Mesendoderm (in vitro differentiated cells): ENCODE measurements around the gene HNRNPM.

Experiments used
- DNase-seq: peaks from one replicate; pipeline ENCODE4 v3.0.0; 2013
- H2AK5ac ChIP-seq: 2 replicates; pipeline ENCODE4 v1.6.1; 2013; ENCODE audit warnings: low read length, inconsistent platforms
- H2BK120ac ChIP-seq: 2 replicates; pipeline ENCODE4 v1.6.1; 2013; ENCODE audit warnings: low read depth, mild to moderate bottlenecking, low read length, moderate library complexity, mixed read lengths
- H2BK15ac ChIP-seq: replicated peaks from 2 replicates; pipeline ENCODE4 v1.6.1; 2013; ENCODE audit warnings: low read depth, mild to moderate bottlenecking, moderate library complexity
- H2BK5ac ChIP-seq: 2 replicates; pipeline ENCODE4 v1.6.1; 2013; ENCODE audit warnings: low read length, inconsistent platforms
- H3K18ac ChIP-seq: 2 replicates; pipeline ENCODE4 v1.6.1; 2013; ENCODE audit warnings: mild to moderate bottlenecking, low read length, mixed read lengths
- H3K23ac ChIP-seq: one replicate; pipeline ENCODE4 v1.6.1; 2013; ENCODE audit warnings: low read length
- H3K27ac ChIP-seq: 2 replicates; pipeline ENCODE4 v1.5.1; 2013; ENCODE audit warnings: low read depth, mild to moderate bottlenecking, inconsistent platforms, low read length, moderate library complexity
- H3K27me3 ChIP-seq: 2 replicates; pipeline ENCODE4 v1.6.1; 2013; ENCODE audit warnings: low read length, control low read depth, mild to moderate bottlenecking, inconsistent platforms; ENCODE audit not compliant: insufficient read depth, poor library complexity
- H3K36me3 ChIP-seq: 2 replicates; pipeline ENCODE4 v1.6.1; 2013; ENCODE audit warnings: low read length, inconsistent platforms; ENCODE audit not compliant: control insufficient read depth, insufficient read depth
- H3K4ac ChIP-seq: one replicate; pipeline ENCODE4 v1.6.1; 2013; ENCODE audit warnings: low read depth, mild to moderate bottlenecking, low read length, moderate library complexity
- H3K4me1 ChIP-seq: 2 replicates; pipeline ENCODE4 v1.6.1; 2013; ENCODE audit warnings: low read depth, low read length, inconsistent platforms; ENCODE audit not compliant: control insufficient read depth
- H3K4me2 ChIP-seq: 2 replicates; pipeline ENCODE4 v1.6.1; 2013; ENCODE audit warnings: low read length
- H3K4me3 ChIP-seq: 2 replicates; pipeline ENCODE4 v1.5.1; 2013; ENCODE audit warnings: mild to moderate bottlenecking, low read length
- H3K56ac ChIP-seq: one replicate; pipeline ENCODE4 v1.6.1; 2013; ENCODE audit warnings: low read length
- H3K79me1 ChIP-seq: 2 replicates; pipeline ENCODE4 v1.6.1; 2013; ENCODE audit warnings: low read length, inconsistent platforms
- H3K79me2 ChIP-seq: 2 replicates; pipeline ENCODE4 v1.6.1; 2013; ENCODE audit warnings: mild to moderate bottlenecking, low read length; ENCODE audit not compliant: control insufficient read depth, insufficient read depth
- H3K9ac ChIP-seq: 2 replicates; pipeline ENCODE4 v1.6.1; 2013; ENCODE audit warnings: low read length, inconsistent platforms
- H4K5ac ChIP-seq: one replicate; pipeline ENCODE4 v1.6.1; 2013; ENCODE audit warnings: low read length
- H4K8ac ChIP-seq: one replicate; pipeline ENCODE4 v1.6.1; 2013; ENCODE audit warnings: low read depth, mild to moderate bottlenecking, control low read depth, low read length, moderate library complexity
- WGBS: extraction: QIAGEN DNeasy Blood & Tissue Kit; methylation state at CpG from one replicate; pipeline ENCODE4 v1.1.7; 2013; ENCODE audit warnings: low lambda C conversion rate, missing lambda C conversion rate; ENCODE audit not compliant: insufficient coverage; ENCODE audit errors: extremely low coverage; 5-methylcytosine and 5-hydroxymethylcytosine counted together

HNRNPM gene

DNA sequence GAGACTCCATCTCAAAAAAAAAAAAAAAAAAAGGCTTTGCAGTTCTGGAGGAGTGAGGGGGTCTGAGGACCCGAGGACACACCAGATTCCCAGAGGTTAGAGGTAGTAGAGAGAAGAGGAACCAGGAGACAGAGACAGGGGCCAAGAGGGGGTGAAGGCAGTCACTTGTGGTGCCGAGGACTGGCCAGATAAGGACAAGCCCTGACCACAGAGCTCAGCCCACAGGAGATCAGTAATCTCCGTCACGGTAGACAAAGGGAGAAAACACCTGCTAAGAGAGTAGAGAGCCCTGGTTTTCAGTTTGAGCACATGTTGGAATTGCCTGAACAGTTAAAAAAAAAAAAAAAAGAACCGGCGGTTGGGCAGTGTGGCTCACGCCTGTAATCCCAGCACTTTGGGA lies 59.4 kb downstream of the HNRNPM start:
- Histone ChIP-seq H3K4me1 (no peaks in the 10 kb centered on the region), H3K9ac (no peak overlapping the region), H3K4me3 (no peak overlapping the region), H2BK5ac (no peak overlapping the region), H3K23ac (no peak overlapping the region), H3K27ac (no peak overlapping the region), H3K79me2 (no peaks in the 10 kb centered on the region), H3K4me2 (no peak overlapping the region), H3K36me3 (no peaks in the 10 kb centered on the region), H3K18ac (no peak overlapping the region), H3K79me1 (no peaks in the 10 kb centered on the region), H2AK5ac (no peak overlapping the region), H4K8ac (no peak overlapping the region), H4K5ac (no peak overlapping the region), H2BK120ac (no peak overlapping the region), H2BK15ac (no peak overlapping the region), H3K4ac (no peak overlapping the region), H3K56ac (no peak overlapping the region), H3K27me3 (no peaks in the 10 kb centered on the region)
- WGBS: no CpG with 5 or more reads among the region's 7 CpGs
- no peak for DNase-seq

DNA sequence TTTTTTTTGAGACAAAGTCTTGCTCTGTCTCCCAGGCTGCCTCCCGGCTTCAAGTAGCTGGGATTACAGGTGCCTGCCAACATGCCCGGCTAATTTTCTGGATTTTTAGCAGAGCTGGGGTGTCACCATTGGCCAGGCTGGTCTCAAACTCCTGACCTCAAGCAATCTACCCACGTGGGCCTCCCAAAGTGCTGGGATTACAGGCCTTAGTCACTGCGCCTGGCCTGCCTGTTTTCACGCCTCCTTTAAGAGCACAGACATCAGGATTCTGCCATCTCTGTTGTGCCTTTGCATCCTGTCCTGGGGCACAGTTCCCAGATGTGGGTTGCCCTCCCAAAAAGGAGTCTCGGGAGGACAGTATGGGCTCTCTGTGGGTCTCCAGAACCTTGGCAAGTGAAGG lies 60.1 kb downstream of the HNRNPM start:
- H3K4ac ChIP-seq: no peak overlapping the region
- no peaks in the 10 kb centered on the region for H3K27me3 ChIP-seq
- no peak overlapping the region for H2BK120ac ChIP-seq
- no CpG with 5 or more reads among the region's 6 CpGs for WGBS
- H3K79me1 ChIP-seq: no peaks in the 10 kb centered on the region
- no peak overlapping the region for H4K8ac ChIP-seq
- H3K4me1 ChIP-seq: no peaks in the 10 kb centered on the region
- H3K56ac ChIP-seq: peak overlapping the region; percentile 10
- H2AK5ac ChIP-seq: no peak overlapping the region
- H4K5ac ChIP-seq: no peak overlapping the region
- H3K4me3 ChIP-seq: no peak overlapping the region
- H2BK15ac ChIP-seq: no peak overlapping the region
- H3K4me2 ChIP-seq: no peak overlapping the region
- peak; percentile 40 for DNase-seq
- no peak overlapping the region for H2BK5ac ChIP-seq
- no peaks in the 10 kb centered on the region for H3K79me2 ChIP-seq
- H3K18ac ChIP-seq: no peak overlapping the region
- no peak overlapping the region for H3K9ac ChIP-seq
- H3K27ac ChIP-seq: no peak overlapping the region
- no peaks in the 10 kb centered on the region for H3K36me3 ChIP-seq
- H3K23ac ChIP-seq: no peak overlapping the region

DNA sequence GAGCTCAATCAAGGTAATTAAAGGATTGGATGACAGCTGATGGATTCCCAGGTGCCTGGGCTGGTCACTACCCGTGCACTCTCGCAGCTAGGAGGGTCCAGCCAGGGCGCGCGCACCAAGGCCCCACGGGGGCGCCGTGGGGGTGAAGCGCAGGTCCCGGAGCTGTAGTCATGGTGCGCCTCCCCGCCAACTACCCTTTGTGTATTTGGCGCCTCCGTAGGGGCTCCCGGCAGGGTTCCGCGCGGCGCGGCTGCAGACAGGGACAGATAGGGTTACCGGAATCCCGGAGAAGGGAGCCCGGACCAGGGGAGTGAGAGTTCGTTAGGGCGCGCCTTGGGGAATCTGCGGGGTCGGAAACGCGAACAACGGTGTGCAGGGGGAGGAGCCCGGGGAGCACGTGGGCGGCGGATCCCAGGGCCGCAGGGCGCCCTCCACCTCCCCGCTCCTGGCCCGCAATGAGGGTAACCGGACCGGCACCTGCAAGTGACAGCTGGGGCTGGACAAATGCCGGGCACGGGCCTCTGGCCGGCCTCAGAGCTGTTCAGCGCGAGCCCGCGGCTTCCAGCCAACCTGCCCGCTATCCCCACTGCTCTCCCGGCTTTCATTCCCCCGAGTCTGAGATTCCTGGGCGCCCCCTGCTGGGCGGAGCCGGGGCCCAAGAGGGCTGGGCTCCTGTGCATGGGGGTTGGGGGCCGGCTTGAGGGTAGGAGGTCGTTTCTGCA lies 61.1 kb downstream of the HNRNPM start:
- peak overlapping the region; percentile 3 for H3K18ac ChIP-seq
- H3K79me2 ChIP-seq: no peaks in the 10 kb centered on the region
- DNase-seq: peak; percentile 85
- no peak overlapping the region for H3K23ac ChIP-seq
- H2BK5ac ChIP-seq: no peak overlapping the region
- no peak overlapping the region for H4K5ac ChIP-seq
- no peaks in the 10 kb centered on the region for H3K79me1 ChIP-seq
- H3K4me2 ChIP-seq: peak overlapping the region; percentile 89
- peak overlapping the region; percentile 88 for H3K56ac ChIP-seq
- no peak overlapping the region for H2BK15ac ChIP-seq
- no peaks in the 10 kb centered on the region for H3K36me3 ChIP-seq
- H3K9ac ChIP-seq: peak overlapping the region; percentile 62
- H2AK5ac ChIP-seq: no peak overlapping the region
- H3K27me3 ChIP-seq: no peaks in the 10 kb centered on the region
- no peak overlapping the region for H4K8ac ChIP-seq
- no peak overlapping the region for H2BK120ac ChIP-seq
- WGBS: no CpG with 5 or more reads among the region's 56 CpGs
- H3K4ac ChIP-seq: no peak overlapping the region
- H3K4me3 ChIP-seq: peak overlapping the region; percentile 39
- no peaks in the 10 kb centered on the region for H3K4me1 ChIP-seq
- H3K27ac ChIP-seq: peak overlapping the region; percentile 8

DNA sequence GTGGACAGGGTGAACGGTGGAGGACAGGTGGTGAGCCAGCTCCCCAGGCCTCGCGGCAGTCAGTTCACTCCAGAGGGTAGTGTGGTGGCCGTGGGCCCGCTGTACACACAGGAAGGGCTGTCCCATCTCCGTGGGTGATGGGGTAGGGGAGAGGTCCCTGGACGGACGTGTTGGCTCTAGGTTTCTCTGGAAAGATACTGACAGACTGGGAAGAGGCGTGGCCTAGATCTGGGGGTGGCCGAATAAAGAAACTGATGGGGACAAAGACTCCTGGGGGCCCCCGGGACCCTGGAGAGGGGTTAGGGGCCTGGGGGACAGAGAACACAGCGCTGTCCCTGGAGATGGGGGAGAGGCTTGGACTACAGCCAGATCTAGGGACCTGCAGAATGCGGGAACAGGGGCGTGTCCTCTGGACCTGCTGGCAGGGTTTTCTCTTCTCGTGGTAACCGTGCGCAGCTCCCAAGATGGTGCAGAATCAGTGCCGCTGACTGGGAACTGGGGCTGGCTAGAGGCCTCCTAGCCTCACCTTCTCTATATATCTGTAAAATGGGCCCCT lies 61.7 kb downstream of the HNRNPM start:
- no peaks in the 10 kb centered on the region for H3K79me2 ChIP-seq
- H2BK5ac ChIP-seq: no peak overlapping the region
- peak overlapping the region; percentile 88 for H3K56ac ChIP-seq
- DNase-seq: peak; percentile 34
- no peaks in the 10 kb centered on the region for H3K79me1 ChIP-seq
- H3K4me1 ChIP-seq: no peaks in the 10 kb centered on the region
- no peak overlapping the region for H2AK5ac ChIP-seq
- H2BK15ac ChIP-seq: no peak overlapping the region
- no peaks in the 10 kb centered on the region for H3K27me3 ChIP-seq
- no peak overlapping the region for H3K18ac ChIP-seq
- H3K27ac ChIP-seq: no peak overlapping the region
- no CpG with 5 or more reads among the region's 18 CpGs for WGBS
- H3K4ac ChIP-seq: no peak overlapping the region
- H3K4me2 ChIP-seq: peak overlapping the region; percentile 89
- no peak overlapping the region for H4K8ac ChIP-seq
- no peak overlapping the region for H4K5ac ChIP-seq
- no peak overlapping the region for H3K4me3 ChIP-seq
- peak overlapping the region; percentile 62 for H3K9ac ChIP-seq
- no peaks in the 10 kb centered on the region for H3K36me3 ChIP-seq
- no peak overlapping the region for H2BK120ac ChIP-seq
- H3K23ac ChIP-seq: no peak overlapping the region

DNA sequence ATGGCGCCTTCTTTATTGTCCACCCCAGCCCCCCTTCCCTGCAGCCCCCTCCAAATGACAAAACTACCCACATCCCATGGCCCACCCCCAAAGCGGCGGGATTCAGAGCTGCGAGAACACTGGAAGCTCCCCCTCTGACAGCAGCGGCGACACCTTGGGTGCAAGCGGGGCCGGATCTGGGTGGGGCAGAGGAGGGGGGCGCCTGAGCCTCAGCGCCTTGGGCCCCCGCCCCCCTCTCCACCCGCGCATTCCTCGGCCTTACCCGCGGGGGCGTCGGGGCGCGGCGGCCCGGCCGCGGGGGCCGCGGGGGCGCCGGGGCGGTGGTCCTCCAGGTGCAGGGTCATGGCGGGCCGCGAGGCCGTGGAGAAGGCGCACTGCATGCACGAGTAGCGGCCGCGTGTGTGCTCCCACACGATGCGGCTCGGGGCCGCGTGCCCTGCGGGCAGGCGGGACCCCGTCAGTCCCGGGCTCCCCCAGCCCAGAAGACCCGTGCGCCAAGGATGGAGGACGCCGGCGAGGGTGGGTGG lies 65.9 kb downstream of the HNRNPM start:
- H3K36me3 ChIP-seq: no peaks in the 10 kb centered on the region
- H2AK5ac ChIP-seq: no peak overlapping the region
- no peak overlapping the region for H2BK120ac ChIP-seq
- no peak overlapping the region for H4K5ac ChIP-seq
- H3K27ac ChIP-seq: no peak overlapping the region
- H4K8ac ChIP-seq: no peak overlapping the region
- no peak overlapping the region for H3K9ac ChIP-seq
- no peaks in the 10 kb centered on the region for H3K27me3 ChIP-seq
- H3K23ac ChIP-seq: no peak overlapping the region
- no peak overlapping the region for H3K4me3 ChIP-seq
- H3K18ac ChIP-seq: no peak overlapping the region
- DNase-seq: no peak
- no CpG with 5 or more reads among the region's 52 CpGs for WGBS
- H3K4me2 ChIP-seq: no peak overlapping the region
- no peak overlapping the region for H2BK5ac ChIP-seq
- no peak overlapping the region for H3K4ac ChIP-seq
- no peak overlapping the region for H3K56ac ChIP-seq
- peaks cover 3% of the 10 kb centered on the region for H3K79me1 ChIP-seq
- H3K4me1 ChIP-seq: peaks cover 4% of the 10 kb centered on the region
- no peaks in the 10 kb centered on the region for H3K79me2 ChIP-seq
- no peak overlapping the region for H2BK15ac ChIP-seq
